ENCODE data around the gene LRCH1. TPM values are rescaled to one million over a fixed set of nuclear protein-coding genes. Genes with fewer than 3 reads are reported as not detected.

The LRCH1 gene
- total and polyA plus RNA-seq, 10 of the 15 experiments (the other 5 are each of a cell fraction or from before 2014, with no cell fraction given), result 5.3 to 48.9 (median 14.4) TPM

- Histone ChIP-seq H3K4me1 (ENCODE audit: control insufficient read depth, insufficient read depth, low read length) (peaks cover 2% of the 10 kb centered on the region; the same call in 1 of the 2 replicates), H3K36me3 (ENCODE audit: control insufficient read depth in 2 of 2, insufficient read depth in 2 of 2, low read length in 1 of 2) (peaks cover 8 to 36% of the 10 kb centered on the region in 2 experiments), H2AFZ (ENCODE audit: control insufficient read depth, low read depth, low read length) (no peak overlapping the region), H3K4me3 (no peak overlapping the region), H3K79me2 (ENCODE audit: control insufficient read depth, insufficient read depth, low read length) (no peaks in the 10 kb centered on the region), H3K27ac (ENCODE audit: control insufficient read depth, insufficient read depth) (no peak overlapping the region), H3K9me3 (replicated peaks; ENCODE audit: control insufficient read depth, insufficient read depth, low read length) (no peaks in the 10 kb centered on the region), H3K27me3 (replicated peaks in 1 of 2; ENCODE audit: control insufficient read depth in 2 of 2, insufficient read depth in 2 of 2, low read length in 1 of 2) (no peaks in the 10 kb centered on the region), H4K20me1 (ENCODE audit: control insufficient read depth, insufficient read depth) (no peaks in the 10 kb centered on the region), H3K4me2 (ENCODE audit: control insufficient read depth, insufficient read depth) (no peak overlapping the region), H3K9ac (ENCODE audit: control insufficient read depth, insufficient read depth, low read length) (no peak overlapping the region)
- ChIA-PET CTCF (interaction anchor here (0.6 kb wide), 1 partner anchor 16 kb away, joined by 3 read pairs; no protein-coding TSS in a partner anchor), SMC1A (ENCODE audit: uncharacterized antibody, unreplicated experiment) (interaction anchor here (1.3 to 1.4 kb wide), 2 partner anchors 12 to 17 kb away, joined by 3 read pairs; no protein-coding TSS in a partner anchor), POLR2A (no interaction called here), RAD21 (ENCODE audit: unreplicated experiment) (no interaction called here)
- intact Hi-C loops (cut with micrococcal nuclease; ENCODE audit: unreplicated experiment) (no loop called here), in situ Hi-C loops (cut with MboI) (no loop called here)
- whole genome bisulfite sequencing (ENCODE audit: insufficient coverage, insufficient replicate concordance, low lambda C conversion rate, missing lambda C conversion rate), result 81% methylated on average over 4 of the region's 4 CpGs
- ATAC-seq (no peak), DNase-seq (ENCODE audit: low read depth, low spot score) (no peak), FAIRE-seq (no peak)
- no TSS peak for BruUV-seq (replicated peaks)
- TF ChIP-seq RCOR1 (conservative IDR thresholded peaks at IDR 0.05; ENCODE audit: low read depth, low read length), result no peak
- no peak for TF ChIP-seq MEF2B (IDR thresholded peaks at IDR 0.05; ENCODE audit: partially characterized antibody, poor library complexity, severe bottlenecking)
- TF ChIP-seq NFYB (IDR thresholded peaks at IDR 0.05; ENCODE audit: insufficient read depth, low read depth, low read length), result no peak
- no peak for TF ChIP-seq JUNB (IDR thresholded peaks at IDR 0.05)
- TF ChIP-seq ZZZ3 (IDR thresholded peaks at IDR 0.05; ENCODE audit: control insufficient read depth, insufficient read length, low read depth), result no peak
- no peak for TF ChIP-seq ZSCAN29 (IDR thresholded peaks at IDR 0.05)
- TF ChIP-seq CREB1 (IDR thresholded peaks at IDR 0.05; ENCODE audit: low read depth), result no peak
These were observed 195.3 kb downstream of the LRCH1 start for GRCh38 chr13:46748300-46748699.

GRCh38 chr13:46749951-46750350 lies 197.0 kb downstream of the LRCH1 start:
- Histone ChIP-seq H3K4me1 (ENCODE audit: control insufficient read depth, insufficient read depth, low read length) (peaks cover 2% of the 10 kb centered on the region; the same call in 1 of the 2 replicates), H3K9ac (ENCODE audit: control insufficient read depth, insufficient read depth, low read length) (no peak overlapping the region), H3K27ac (ENCODE audit: control insufficient read depth, insufficient read depth) (no peak overlapping the region), H3K9me3 (replicated peaks; ENCODE audit: control insufficient read depth, insufficient read depth, low read length) (no peaks in the 10 kb centered on the region), H3K27me3 (replicated peaks in 1 of 2; ENCODE audit: control insufficient read depth in 2 of 2, insufficient read depth in 2 of 2, low read length in 1 of 2) (no peaks in the 10 kb centered on the region), H3K36me3 (ENCODE audit: control insufficient read depth in 2 of 2, insufficient read depth in 2 of 2, low read length in 1 of 2) (peaks cover 8 to 37% of the 10 kb centered on the region in 2 experiments), H2AFZ (ENCODE audit: control insufficient read depth, low read depth, low read length) (no peak overlapping the region), H3K4me2 (ENCODE audit: control insufficient read depth, insufficient read depth) (no peak overlapping the region), H3K4me3 (no peak overlapping the region), H4K20me1 (ENCODE audit: control insufficient read depth, insufficient read depth) (no peaks in the 10 kb centered on the region), H3K79me2 (ENCODE audit: control insufficient read depth, insufficient read depth, low read length) (no peaks in the 10 kb centered on the region)
- 100% methylated on average over 2 of the region's 2 CpGs for WGBS (ENCODE audit: insufficient coverage, insufficient replicate concordance, low lambda C conversion rate, missing lambda C conversion rate)
- SMC1A ChIA-PET (ENCODE audit: uncharacterized antibody, unreplicated experiment), result interaction anchor here (1.0 to 1.3 kb wide), 6 partner anchors 10 to 208 kb away, joined by 3 to 5 read pairs (median 3); no protein-coding TSS in a partner anchor
- in situ Hi-C loops (cut with MboI) (no loop called here), intact Hi-C loops (cut with micrococcal nuclease; ENCODE audit: unreplicated experiment) (no loop called here)
- no peak for ATAC-seq
- no peak for DNase-seq (ENCODE audit: low read depth, low spot score)
- RAD21 ChIA-PET (ENCODE audit: unreplicated experiment), result no interaction called here
- FAIRE-seq, result no peak
- CTCF ChIA-PET, result interaction anchor here (0.9 kb wide), 1 partner anchor 16 kb away, joined by 4 read pairs; no protein-coding TSS in a partner anchor
- BruUV-seq (replicated peaks), result no TSS peak
- POLR2A ChIA-PET, result no interaction called here
- TF ChIP-seq ZBTB11 (CRISPR knock-in tag; IDR thresholded peaks at IDR 0.05) (no peak), ATF7 (IDR thresholded peaks at IDR 0.05; ENCODE audit: low read depth) (no peak), PAX8 (IDR thresholded peaks at IDR 0.05) (no peak), ZNF622 (IDR thresholded peaks at IDR 0.05) (no peak)

Data from GM12878 (cell line).